Measurements from ENCODE around the gene CASQ2.

Gene CASQ2

GRCh38 chr1:115768549-115768948 is at the start of gene CASQ2:
Gene CASQ2, minus strand, starts transcription at chr1:115768714. Its CDS starts 173 bp downstream, at chr1:115768541.
- DNase-seq, result no peak

- DNase-seq, result no peak
Measured at GRCh38 chr1:115815694-115816093, 47.2 kb upstream of the CASQ2 start.

GRCh38 chr1:115814685-115815398 is 46.3 kb upstream of the CASQ2 start:
- no peak for DNase-seq

GRCh38 chr1:115813727-115814126 is 45.2 kb upstream of the CASQ2 start:
- no peak for DNase-seq

GRCh38 chr1:115811140-115811828 is 42.8 kb upstream of the CASQ2 start:
- DNase-seq, result no peak

- no peak for DNase-seq
Measured at GRCh38 chr1:115810609-115811008, 42.1 kb upstream of the CASQ2 start.

- no peak for DNase-seq
Measured at GRCh38 chr1:115809847-115810246, 41.3 kb upstream of the CASQ2 start.

GRCh38 chr1:115809076-115809475 is 40.6 kb upstream of the CASQ2 start:
- DNase-seq, result no peak

- DNase-seq, result peak; percentile 37
Measured at GRCh38 chr1:115807723-115808122, 39.2 kb upstream of the CASQ2 start.

GRCh38 chr1:115805597-115805996 is 37.1 kb upstream of the CASQ2 start:
- DNase-seq, result no peak

- no peak for DNase-seq
Measured at GRCh38 chr1:115802416-115802815, 33.9 kb upstream of the CASQ2 start.

GRCh38 chr1:115797486-115797885 is 29.0 kb upstream of the CASQ2 start:
- DNase-seq, result no peak

GRCh38 chr1:115796897-115797296 is 28.4 kb upstream of the CASQ2 start:
- no peak for DNase-seq

- no peak for DNase-seq
Measured at GRCh38 chr1:115796036-115796435, 27.5 kb upstream of the CASQ2 start.

GRCh38 chr1:115794976-115795639 is 26.6 kb upstream of the CASQ2 start:
- no peak for DNase-seq

GRCh38 chr1:115793162-115793561 is 24.6 kb upstream of the CASQ2 start:
- DNase-seq, result no peak

- DNase-seq, result no peak
Measured at GRCh38 chr1:115791816-115792215, 23.3 kb upstream of the CASQ2 start.

- DNase-seq, result no peak
Measured at GRCh38 chr1:115790846-115791245, 22.3 kb upstream of the CASQ2 start.

- DNase-seq, result no peak
Measured at GRCh38 chr1:115790356-115790755, 21.8 kb upstream of the CASQ2 start.

- DNase-seq, result no peak
Measured at GRCh38 chr1:115783311-115783710, 14.8 kb upstream of the CASQ2 start.

GRCh38 chr1:115782571-115783281 is 14.2 kb upstream of the CASQ2 start:
- DNase-seq, result no peak

- no peak for DNase-seq
Measured at GRCh38 chr1:115781851-115782250, 13.3 kb upstream of the CASQ2 start.

- DNase-seq, result no peak
Measured at GRCh38 chr1:115781343-115781742, 12.8 kb upstream of the CASQ2 start.
